A549 (cell line): Measurements from ENCODE around the gene ANKFN1.

Source experiments
- MYC ChIP-seq: IDR thresholded peaks from 2 replicates; pipeline ENCODE4 v1.6.1; 2012; ENCODE audit warnings: mild to moderate bottlenecking, inconsistent platforms, low read length, improper control_type of control experiment, borderline replicate concordance
- POLR2A ChIP-seq: IDR thresholded peaks from 2 replicates; pipeline ENCODE4 v1.6.1; 2012; ENCODE audit warnings: mild to moderate bottlenecking, low read length
- RCOR1 ChIP-seq: fragments of 150-350 bp; IDR thresholded peaks from 2 replicates; pipeline ENCODE4 v1.6.1; 2014; ENCODE audit warnings: antibody characterized with exemption, low read length, low read depth
- RNF2 ChIP-seq: fragments of 200-600 bp; sonication (generic); IDR thresholded peaks from 2 replicates; pipeline ENCODE4 v1.6.1; 2016; ENCODE audit warnings: low read depth, mild to moderate bottlenecking, antibody characterized with exemption, moderate library complexity, borderline replicate concordance
- TF ChIP-seq, protein P1 (sequence below): IDR thresholded peaks from 2 replicates; pipeline ENCODE4 v1.6.1; 2012
- TF ChIP-seq, protein P2 (sequence below): fragments of >200 bp; sonication (Bioruptor Twin); formaldehyde crosslinking; IDR thresholded peaks from 3 replicates; pipeline ENCODE4 v1.5.1; 2016

DNA sequence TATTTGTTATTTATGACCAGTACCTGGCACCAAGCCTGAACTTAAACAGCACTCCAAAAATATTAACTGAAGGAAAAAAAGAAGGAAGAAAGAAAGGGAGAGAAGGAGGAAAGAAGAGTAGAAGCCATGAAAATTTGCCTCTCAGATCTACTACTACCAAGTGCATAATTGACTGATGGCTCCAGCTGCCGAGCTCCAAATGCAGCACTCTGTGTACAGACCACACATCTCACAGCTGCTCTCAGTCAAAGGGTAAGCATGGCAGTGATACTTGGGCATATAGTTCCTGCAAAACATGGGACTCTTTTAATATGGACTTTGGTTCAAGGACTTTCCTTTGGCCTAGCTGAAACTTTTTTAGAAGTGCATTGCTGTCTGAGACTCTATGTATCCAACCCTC, 396.2 kb downstream of the ANKFN1 start:
- TF ChIP-seq, protein P1, sequence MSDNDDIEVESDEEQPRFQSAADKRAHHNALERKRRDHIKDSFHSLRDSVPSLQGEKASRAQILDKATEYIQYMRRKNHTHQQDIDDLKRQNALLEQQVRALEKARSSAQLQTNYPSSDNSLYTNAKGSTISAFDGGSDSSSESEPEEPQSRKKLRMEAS: no peak
- TF ChIP-seq MYC (no peak), POLR2A (no peak), RCOR1 (no peak), RNF2 (no peak)
- TF ChIP-seq, protein P2, sequence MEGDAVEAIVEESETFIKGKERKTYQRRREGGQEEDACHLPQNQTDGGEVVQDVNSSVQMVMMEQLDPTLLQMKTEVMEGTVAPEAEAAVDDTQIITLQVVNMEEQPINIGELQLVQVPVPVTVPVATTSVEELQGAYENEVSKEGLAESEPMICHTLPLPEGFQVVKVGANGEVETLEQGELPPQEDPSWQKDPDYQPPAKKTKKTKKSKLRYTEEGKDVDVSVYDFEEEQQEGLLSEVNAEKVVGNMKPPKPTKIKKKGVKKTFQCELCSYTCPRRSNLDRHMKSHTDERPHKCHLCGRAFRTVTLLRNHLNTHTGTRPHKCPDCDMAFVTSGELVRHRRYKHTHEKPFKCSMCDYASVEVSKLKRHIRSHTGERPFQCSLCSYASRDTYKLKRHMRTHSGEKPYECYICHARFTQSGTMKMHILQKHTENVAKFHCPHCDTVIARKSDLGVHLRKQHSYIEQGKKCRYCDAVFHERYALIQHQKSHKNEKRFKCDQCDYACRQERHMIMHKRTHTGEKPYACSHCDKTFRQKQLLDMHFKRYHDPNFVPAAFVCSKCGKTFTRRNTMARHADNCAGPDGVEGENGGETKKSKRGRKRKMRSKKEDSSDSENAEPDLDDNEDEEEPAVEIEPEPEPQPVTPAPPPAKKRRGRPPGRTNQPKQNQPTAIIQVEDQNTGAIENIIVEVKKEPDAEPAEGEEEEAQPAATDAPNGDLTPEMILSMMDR: no peak
